T-helper 1 cell treated with Interleukin-12 subunit alpha and Interleukin-12 subunit beta and Interleukin-4 antibody, amounts not matched to agents 30 ng/mL and 1 ng/mL, for 36 hours (primary cell): ENCODE results near the gene ZNF587B. TPM values are rescaled to one million over a fixed set of nuclear protein-coding genes. Genes with fewer than 3 reads are reported as not detected.
"Not testable (repeated sequence)": the region's sequence is repeated elsewhere in the genome, so short reads cannot be mapped to it uniquely, and the experiment has no call there.

Experiments
- intact Hi-C: fragments of 100-400 bp; cut with micrococcal nuclease; formaldehyde crosslinking; loops from one replicate; pipeline ENCODE4 v1.15.1; 2024
- total RNA-seq: library from RNA; stranded (reverse); gene quantifications from 2 replicates; pipeline ENCODE4 v1.2.3, GENCODE V29; 2022

ZNF587B gene
- total RNA-seq, 1 donor from 2014 or later = 22.2 TPM

DNA sequence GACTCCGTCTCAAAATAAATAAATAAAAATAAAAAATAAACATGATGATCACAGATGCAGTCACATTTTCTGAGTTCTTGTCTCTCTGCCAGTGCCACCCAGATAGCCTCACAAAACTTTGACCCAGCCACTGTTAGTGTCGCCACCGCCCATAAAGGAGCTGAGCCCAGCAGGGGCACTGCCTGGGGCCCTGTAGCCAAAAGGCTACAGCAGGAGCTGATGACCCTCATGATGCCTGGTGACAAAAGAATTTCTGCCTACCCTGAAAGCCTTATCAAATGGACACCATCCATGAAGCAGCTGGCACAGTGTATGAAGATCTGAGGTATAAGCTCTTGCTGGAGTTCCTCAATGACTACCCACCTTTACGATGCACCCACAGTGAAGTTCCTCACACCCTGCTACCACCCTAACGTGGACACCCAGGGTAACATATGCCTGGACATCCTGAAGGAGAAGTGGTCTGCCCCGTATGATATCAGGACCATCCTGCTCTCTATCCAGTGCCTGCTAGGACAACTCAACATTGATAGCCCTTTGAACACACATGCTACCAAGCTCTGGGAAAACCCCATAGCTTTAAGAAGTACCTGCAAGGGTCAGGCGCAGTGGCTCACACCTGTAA is 37.9 kb downstream of the ZNF587B start:
- intact Hi-C loops = no loop called here

DNA sequence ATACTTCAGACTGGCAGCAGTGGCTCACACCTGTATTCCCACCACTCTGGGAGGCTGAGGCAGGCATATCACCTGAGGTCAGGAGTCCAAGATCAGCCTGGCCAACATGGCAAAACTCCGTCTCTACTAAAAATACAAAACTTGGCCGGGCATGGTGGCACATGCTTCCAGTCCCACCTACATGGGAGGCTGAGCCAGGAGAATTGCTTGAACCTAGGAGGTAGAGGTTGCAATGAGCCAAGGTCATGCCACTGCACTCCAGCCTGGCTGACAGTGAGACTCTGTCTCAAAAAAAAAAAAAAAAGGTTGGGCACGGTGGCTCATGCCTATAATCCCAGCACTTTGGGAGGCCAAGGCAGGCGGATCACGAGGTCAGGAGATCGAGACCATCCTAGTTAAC is 39.6 kb downstream of the ZNF587B start:
- intact Hi-C loops = not testable (repeated sequence)

DNA sequence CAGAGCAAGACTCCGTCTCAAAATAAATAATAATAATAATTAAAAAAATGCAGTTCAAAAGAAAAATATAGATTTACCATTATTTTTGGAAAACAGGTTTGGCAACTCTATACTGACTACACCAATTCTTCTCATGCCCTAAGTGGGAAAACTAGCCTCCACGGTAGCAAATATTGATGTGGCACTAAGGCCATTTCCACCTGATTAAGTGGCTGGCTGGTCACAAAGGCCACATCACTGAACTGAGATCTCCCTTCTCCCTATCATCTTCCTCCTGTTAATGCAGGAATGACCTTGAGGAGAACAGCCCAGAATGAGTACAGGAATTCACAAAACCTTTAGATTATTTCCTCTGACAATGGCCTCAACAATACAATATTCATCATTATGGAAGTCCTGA is 40.1 kb downstream of the ZNF587B start:
- intact Hi-C loops = no loop called here

DNA sequence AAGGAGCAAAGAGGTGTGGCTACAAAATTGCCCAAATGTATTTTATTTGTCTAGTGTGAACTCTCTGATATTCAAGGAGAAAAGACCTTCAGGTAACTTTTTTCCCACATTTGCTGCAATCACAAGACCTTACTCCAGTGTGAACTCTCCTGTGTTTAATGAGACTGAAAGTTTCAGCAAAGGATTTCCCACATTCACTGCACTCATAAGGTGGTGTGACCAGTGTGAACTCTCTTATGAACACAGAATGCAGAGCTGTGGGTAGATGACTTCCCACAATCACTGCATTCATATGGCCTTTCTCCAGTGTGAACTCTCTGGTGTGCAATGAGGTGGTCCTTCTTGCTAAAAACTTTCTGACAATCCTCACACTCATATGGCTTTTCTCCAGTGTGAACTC is 42.4 kb downstream of the ZNF587B start:
- intact Hi-C loops = no loop called here

GRCh38 chr19:57873883-57874799 is 44.0 kb downstream of the ZNF587B start:
- intact Hi-C loops = not testable (repeated sequence)

DNA sequence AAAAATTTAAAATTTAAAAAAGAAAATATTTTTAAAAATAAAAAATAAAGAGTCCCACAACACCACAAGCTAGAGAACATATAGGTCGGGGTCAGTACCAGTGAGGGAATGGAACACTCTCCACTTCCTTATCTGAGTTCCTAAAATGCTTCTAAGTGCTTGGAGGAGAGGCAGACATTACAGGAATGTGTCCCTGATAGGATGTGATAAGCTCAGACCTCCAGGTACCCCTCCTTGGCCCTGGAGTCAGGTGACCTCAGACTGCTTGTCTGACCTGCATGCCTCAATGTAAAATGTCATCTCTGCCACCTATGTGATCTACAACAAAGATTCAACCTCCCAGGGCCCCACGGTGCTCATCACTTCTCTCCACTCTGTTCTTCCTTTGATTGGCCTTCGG is 55.9 kb downstream of the ZNF587B start:
- intact Hi-C loops = loop anchor here (10.0 kb wide), 1 partner anchor 269 kb away; the partner anchor contains the start of gene ZNF329

DNA sequence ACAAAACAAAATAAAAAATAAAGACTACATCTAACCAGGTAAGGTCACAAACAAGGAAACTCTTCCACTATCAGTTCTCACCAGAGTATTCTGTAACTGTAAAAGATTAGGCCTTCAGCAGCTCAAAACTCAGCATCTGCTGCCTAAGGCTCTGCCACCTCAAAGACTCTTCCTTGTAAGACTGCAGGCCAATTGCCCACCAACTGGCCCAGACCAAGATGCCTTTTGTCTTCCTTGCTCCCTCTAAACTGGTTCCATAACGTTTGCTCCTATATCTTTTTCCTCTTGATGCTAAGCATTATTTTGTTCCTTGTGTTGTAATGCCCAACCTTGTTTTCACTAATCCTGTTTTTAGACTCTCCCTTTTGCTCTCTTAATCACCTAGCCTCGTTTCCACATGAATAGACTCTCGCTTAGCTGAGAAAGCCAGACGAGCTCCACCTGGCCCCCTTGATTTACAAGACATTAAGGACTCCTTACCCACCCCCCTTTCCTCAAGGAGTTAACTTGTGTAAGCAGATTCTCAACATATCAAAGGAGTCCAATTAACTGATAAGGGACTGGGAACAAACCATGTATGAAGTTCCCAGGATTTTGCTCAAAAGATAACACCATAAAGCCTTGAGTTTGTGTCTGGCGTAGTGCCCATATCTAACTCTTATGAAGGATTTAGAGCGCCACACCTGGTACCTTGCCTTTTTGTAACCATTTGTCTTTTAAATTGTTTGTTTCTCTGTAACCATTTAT is 57.3 kb downstream of the ZNF587B start:
- intact Hi-C loops = loop anchor here (10.0 kb wide), 1 partner anchor 267 kb away; the partner anchor contains the start of gene ZNF329

GRCh38 chr19:57888107-57888559 is 58.0 kb downstream of the ZNF587B start:
- intact Hi-C loops = loop anchor here (1.0 to 10.0 kb wide), 3 partner anchors 39 to 267 kb away; partner anchors contain the start of genes ZNF329, ZNF552 and ZNF587

DNA sequence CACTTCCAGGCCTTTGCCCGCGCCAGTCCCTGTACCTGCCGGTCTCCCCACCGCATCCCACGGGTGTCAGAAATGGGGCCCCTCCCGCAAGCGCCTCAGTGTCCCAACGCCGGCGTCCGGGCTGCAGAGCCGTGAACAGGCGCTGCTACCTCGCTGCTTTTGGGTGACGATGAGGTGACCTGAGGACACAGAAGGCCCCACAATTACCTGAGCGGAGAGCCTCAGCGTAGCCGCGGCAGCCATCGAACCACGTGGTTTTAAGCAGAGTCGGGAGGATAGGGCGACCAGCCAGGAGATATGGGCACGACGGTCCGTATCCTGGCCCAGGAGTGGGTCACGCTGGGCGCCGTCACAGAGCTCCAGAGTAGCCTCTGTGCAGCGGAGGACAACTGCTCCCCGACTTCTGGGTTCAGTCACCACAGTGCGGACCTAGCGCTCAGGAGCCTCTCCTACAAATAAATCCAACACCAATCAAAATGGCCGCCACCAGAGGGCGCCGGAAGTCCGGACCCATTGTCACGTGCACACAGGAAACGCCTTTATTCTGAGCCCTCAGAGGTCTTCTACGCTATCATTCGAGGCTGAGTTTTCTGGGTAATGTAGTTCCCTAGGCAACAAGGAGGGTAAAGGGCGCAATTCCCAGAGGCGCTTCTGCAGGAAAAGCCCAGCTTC is 58.6 kb downstream of the ZNF587B start, which contains the start of gene ZNF814:
ZNF814 (minus strand) TSS at position 478 of the 672 bp plus-strand sequence; CDS start at position 243, 235 bp downstream.
- intact Hi-C loops = loop anchor here (1.0 to 10.0 kb wide), 3 partner anchors 39 to 266 kb away; partner anchors contain the start of genes ZNF329, ZNF552 and ZNF587

- intact Hi-C loops = not testable (repeated sequence)
Measured at GRCh38 chr19:57890706-57891105, 60.6 kb downstream of the ZNF587B start.

Other genes starting within 250 kb of the ZNF587B start
- gene ZIK1, start 246.2 kb upstream of the ZNF587B start, total RNA-seq = 5.5 and 7.0 TPM in 2 replicates
- 6.6 and 6.8 TPM in 2 replicates for gene ZNF530, start 230.4 kb upstream of the ZNF587B start, total RNA-seq
- 13.9 and 18.5 TPM in 2 replicates for gene ZNF134, start 216.1 kb upstream of the ZNF587B start, total RNA-seq
- 14.4 and 15.4 TPM in 2 replicates for gene ZNF211, start 197.1 kb upstream of the ZNF587B start, total RNA-seq
- not detected in 2 replicates for gene ZSCAN4, start 161.4 kb upstream of the ZNF587B start, total RNA-seq
- gene ZNF551, start 148.3 kb upstream of the ZNF587B start, total RNA-seq = 10.0 and 12.8 TPM in 2 replicates
- 8.5 and 9.3 TPM in 2 replicates for gene ZNF154, start 121.1 kb upstream of the ZNF587B start, total RNA-seq
- 12.2 and 13.0 TPM in 2 replicates for gene ZNF671, start 102.7 kb upstream of the ZNF587B start, total RNA-seq
- 15.4 and 16.4 TPM in 2 replicates for gene ZNF776, start 83.5 kb upstream of the ZNF587B start, total RNA-seq
- 18.4 and 18.5 TPM in 2 replicates for gene ZNF586, start 60.6 kb upstream of the ZNF587B start, total RNA-seq
- 10.4 and 11.0 TPM in 2 replicates for gene ZNF552, start 15.4 kb upstream of the ZNF587B start, total RNA-seq
- 42.6 and 46.5 TPM in 2 replicates for gene ZNF587, start 19.6 kb downstream of the ZNF587B start, total RNA-seq
- gene ZNF814, start 58.7 kb downstream of the ZNF587B start, total RNA-seq = 12.5 and 12.9 TPM in 2 replicates
- gene ZNF417, start 86.3 kb downstream of the ZNF587B start, total RNA-seq = 16.5 and 21.6 TPM in 2 replicates
- 1.5 and 2.3 TPM in 2 replicates for gene ZNF418, start 105.1 kb downstream of the ZNF587B start, total RNA-seq
- 4.0 and 5.4 TPM in 2 replicates for gene ZNF256, start 117.4 kb downstream of the ZNF587B start, total RNA-seq
- gene C19orf18, start 144.2 kb downstream of the ZNF587B start, total RNA-seq = 0.32 TPM in 1 of 2 replicates, not detected in the other
- gene ZNF606, start 172.5 kb downstream of the ZNF587B start, total RNA-seq = 9.2 and 11.5 TPM in 2 replicates
- not detected in 2 replicates for gene ZSCAN1, start 203.7 kb downstream of the ZNF587B start, total RNA-seq
- gene ZNF135, start 229.0 kb downstream of the ZNF587B start, total RNA-seq = 0.12 TPM in 1 of 2 replicates, not detected in the other